T-helper 2 cell treated with Interferon-gamma antibody and Interleukin-4, amounts not matched to agents 100 ng/mL and 5 ng/mL, for 36 hours (primary cell): Measurements from ENCODE around the gene TENM4. TPM values are rescaled to one million over a fixed set of nuclear protein-coding genes. Genes with fewer than 3 reads are reported as not detected.

ENCODE experiments used
- intact Hi-C: fragments of 100-400 bp; cut with micrococcal nuclease; formaldehyde crosslinking; loops from one replicate; pipeline ENCODE4 v1.15.1; 2023
- total RNA-seq: library from RNA; stranded (reverse); gene quantifications from 2 replicates; pipeline ENCODE4 v1.2.3, GENCODE V29; 2022

Gene TENM4
- not detected in 2 replicates for total RNA-seq

GRCh38 chr11:79440571-79441460, at the start of gene TENM4:
TENM4 (minus strand) TSS chr11:79441030; CDS start chr11:79069944, 371,086 bp downstream.
- intact Hi-C loops = no loop called here

- intact Hi-C loops = no loop called here
These were observed 47.5 kb upstream of the TENM4 start for GRCh38 chr11:79488286-79488685.

- intact Hi-C loops = no loop called here
These were observed 46.6 kb upstream of the TENM4 start for GRCh38 chr11:79487412-79487811.

- intact Hi-C loops = no loop called here
These were observed 45.6 kb upstream of the TENM4 start for GRCh38 chr11:79486242-79486984.

- intact Hi-C loops = no loop called here
These were observed 44.9 kb upstream of the TENM4 start for GRCh38 chr11:79485694-79486093.

- intact Hi-C loops = no loop called here
These were observed 44.0 kb upstream of the TENM4 start for GRCh38 chr11:79484872-79485271.

GRCh38 chr11:79482800-79483199, 42.0 kb upstream of the TENM4 start:
- intact Hi-C loops = no loop called here

GRCh38 chr11:79481795-79482194, 41.0 kb upstream of the TENM4 start:
- intact Hi-C loops = no loop called here

- intact Hi-C loops = no loop called here
These were observed 40.0 kb upstream of the TENM4 start for GRCh38 chr11:79480864-79481263.

GRCh38 chr11:79472819-79473529, 32.1 kb upstream of the TENM4 start:
- intact Hi-C loops = no loop called here

GRCh38 chr11:79471071-79471844, 30.4 kb upstream of the TENM4 start:
- intact Hi-C loops = no loop called here

GRCh38 chr11:79470161-79470560, 29.3 kb upstream of the TENM4 start:
- intact Hi-C loops = no loop called here

GRCh38 chr11:79467761-79468160, 26.9 kb upstream of the TENM4 start:
- intact Hi-C loops = no loop called here

GRCh38 chr11:79466411-79466810, 25.6 kb upstream of the TENM4 start:
- intact Hi-C loops = no loop called here

- intact Hi-C loops = no loop called here
These were observed 24.3 kb upstream of the TENM4 start for GRCh38 chr11:79465160-79465559.

GRCh38 chr11:79461666-79462645, 21.1 kb upstream of the TENM4 start:
- intact Hi-C loops = no loop called here

GRCh38 chr11:79461144-79461543, 20.3 kb upstream of the TENM4 start:
- intact Hi-C loops = no loop called here

- intact Hi-C loops = no loop called here
These were observed 17.9 kb upstream of the TENM4 start for GRCh38 chr11:79458709-79459108.

- intact Hi-C loops = no loop called here
These were observed 15.7 kb upstream of the TENM4 start for GRCh38 chr11:79456501-79456900.

- intact Hi-C loops = no loop called here
These were observed 12.8 kb upstream of the TENM4 start for GRCh38 chr11:79453617-79454016.
